ENCODE measurements around the gene FBLIM1. TPM values are rescaled to one million over a fixed set of nuclear protein-coding genes. Genes with fewer than 3 reads are reported as not detected.
A peak's percentile ranks its signal among the peaks of the same experiment; 100 is the strongest.

FBLIM1 gene
- total RNA-seq, 3 donors from 2014 or later, result 17.4 to 73.4 (median 42.6) TPM

- Histone ChIP-seq H3K27ac (no peak overlapping the region), H3K4me1 (no peaks in the 10 kb centered on the region), H3K27me3 (no peaks in the 10 kb centered on the region), H3K36me3 (peaks cover 10% of the 10 kb centered on the region), H3K9me3 (no peaks in the 10 kb centered on the region), H3K4me3 (no peak overlapping the region)
- intact Hi-C loops (cut with DNase I; ENCODE audit: low total_unique reads), result no loop called here
- no peak for DNase-seq (ENCODE audit: low spot score in 2 of 2)
- TF ChIP-seq CTCF (IDR thresholded peaks at IDR 0.05), result no peak
- no peak for TF ChIP-seq POLR2AphosphoS5 (IDR thresholded peaks at IDR 0.05)
- no peak for TF ChIP-seq POLR2A (IDR thresholded peaks at IDR 0.05)
Measured at GRCh38 chr1:15734901-15735300, 23.7 kb upstream of the FBLIM1 start.

- no peaks in the 10 kb centered on the region for H3K27me3 ChIP-seq
- peak overlapping the region; percentile 36 to 39 for H3K27ac ChIP-seq
- TF ChIP-seq CTCF (IDR thresholded peaks at IDR 0.05) (no peak), POLR2A (IDR thresholded peaks at IDR 0.05) (no peak), POLR2AphosphoS5 (IDR thresholded peaks at IDR 0.05) (no peak)
- peaks cover 10% of the 10 kb centered on the region for H3K36me3 ChIP-seq
- no peaks in the 10 kb centered on the region for H3K9me3 ChIP-seq
- no peak for DNase-seq (ENCODE audit: low spot score in 2 of 2)
- intact Hi-C loops (cut with DNase I; ENCODE audit: low total_unique reads), result no loop called here
- no peak overlapping the region for H3K4me3 ChIP-seq
- no peaks in the 10 kb centered on the region for H3K4me1 ChIP-seq
Measured at GRCh38 chr1:15735304-15736037, 23.1 kb upstream of the FBLIM1 start.

GRCh38 chr1:15736038-15736891 lies 22.3 kb upstream of the FBLIM1 start, which contains the start of gene SLC25A34:
TSS of gene SLC25A34 (plus strand) at chr1:15736258. CDS start at chr1:15736486, 228 bp downstream.
- H3K27me3 ChIP-seq, result no peaks in the 10 kb centered on the region
- no peak for DNase-seq (ENCODE audit: low spot score in 2 of 2)
- H3K27ac ChIP-seq, result peak within 1 kb of the TSS; percentile 36 to 39
- H3K4me1 ChIP-seq, result no peaks in the 10 kb centered on the region
- H3K36me3 ChIP-seq, result peaks cover 10% of the 10 kb centered on the region
- H3K4me3 ChIP-seq, result no peak within 1 kb of the TSS
- no peak for TF ChIP-seq POLR2A (IDR thresholded peaks at IDR 0.05)
- no peak for TF ChIP-seq POLR2AphosphoS5 (IDR thresholded peaks at IDR 0.05)
- no peak for TF ChIP-seq CTCF (IDR thresholded peaks at IDR 0.05)
- intact Hi-C loops (cut with DNase I; ENCODE audit: low total_unique reads), result no loop called here
- no peaks in the 10 kb centered on the region for H3K9me3 ChIP-seq

- H3K4me1 ChIP-seq, result no peaks in the 10 kb centered on the region
- no peak overlapping the region for H3K4me3 ChIP-seq
- TF ChIP-seq POLR2AphosphoS5 (IDR thresholded peaks at IDR 0.05) (no peak), POLR2A (IDR thresholded peaks at IDR 0.05) (no peak), CTCF (IDR thresholded peaks at IDR 0.05) (no peak)
- no peak for DNase-seq (ENCODE audit: low spot score in 2 of 2)
- intact Hi-C loops (cut with DNase I; ENCODE audit: low total_unique reads), result no loop called here
- H3K9me3 ChIP-seq, result no peaks in the 10 kb centered on the region
- no peaks in the 10 kb centered on the region for H3K27me3 ChIP-seq
- no peak overlapping the region for H3K27ac ChIP-seq
- peaks cover 10% of the 10 kb centered on the region for H3K36me3 ChIP-seq
Measured at GRCh38 chr1:15736892-15737261, 21.7 kb upstream of the FBLIM1 start.

Measured in breast epithelium (tissue), 4 donors.